ENCODE data around the gene MYO3B.
"Not testable (repeated sequence)": the region's sequence is repeated elsewhere in the genome, so short reads cannot be mapped to it uniquely, and the experiment has no call there.

The MYO3B gene

DNA sequence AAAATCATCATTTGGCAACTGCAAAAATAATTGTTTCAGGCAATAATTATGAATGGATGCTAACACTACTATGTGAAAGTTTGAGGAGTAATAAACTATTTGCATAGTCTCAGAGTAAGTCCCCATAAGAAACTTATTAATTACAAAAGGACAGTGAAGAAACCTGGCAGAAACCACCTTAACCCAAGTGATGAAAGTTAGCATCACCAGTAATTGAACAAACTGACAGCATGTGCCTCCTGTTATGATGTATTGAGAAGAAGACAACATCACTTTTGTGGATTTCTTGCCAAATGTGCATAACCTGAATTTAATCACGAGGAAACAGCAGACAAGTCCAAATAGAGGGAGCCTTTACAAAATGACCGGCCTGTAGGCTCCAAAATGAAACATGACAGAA is 353.9 kb downstream of the MYO3B start:
- DNase-seq (ENCODE audit: low read depth in 2 of 3, low spot score in 1 of 3), result no peak

DNA sequence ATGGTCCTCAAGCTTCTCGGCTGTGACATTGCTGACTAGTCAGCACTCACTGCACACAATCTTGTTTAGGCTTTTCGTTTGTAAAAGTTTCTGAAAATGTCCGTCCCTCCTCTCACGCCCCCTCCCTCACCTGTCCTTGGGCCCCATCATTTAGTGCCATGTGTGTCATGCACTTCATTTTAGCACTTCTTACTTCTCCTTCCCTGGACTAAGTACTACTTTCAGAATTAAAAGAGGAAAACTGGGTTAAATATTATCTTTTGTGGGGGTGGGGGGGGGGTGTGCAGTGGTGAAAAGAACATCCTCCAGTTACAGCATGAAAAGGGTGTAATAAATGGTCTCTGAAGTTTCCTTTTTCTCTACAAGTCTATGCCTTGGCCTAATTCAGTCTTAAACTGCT is 355.2 kb downstream of the MYO3B start:
- no peak for DNase-seq (ENCODE audit: low read depth in 2 of 3, low spot score in 1 of 3)

DNA sequence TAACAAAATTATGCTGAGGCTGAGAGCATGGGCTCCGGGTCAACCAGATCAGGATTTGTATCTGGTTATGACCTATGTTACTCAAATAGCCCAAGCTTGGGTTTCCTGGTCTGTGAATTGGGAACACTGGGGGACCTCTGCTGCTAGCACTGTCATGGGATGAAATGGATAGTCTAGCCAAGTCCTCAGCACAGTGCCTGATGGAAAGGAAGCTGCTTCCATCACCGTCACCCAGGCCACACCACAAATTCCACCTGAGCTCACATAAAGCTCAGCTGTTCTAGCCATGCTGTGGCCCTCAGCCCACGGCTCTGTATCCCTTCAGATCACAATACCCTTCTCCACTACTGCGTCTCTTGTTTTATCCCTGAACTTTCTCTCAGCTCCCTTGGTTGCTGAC is 357.6 kb downstream of the MYO3B start:
- DNase-seq (ENCODE audit: low read depth in 2 of 3, low spot score in 1 of 3), result no peak

DNA sequence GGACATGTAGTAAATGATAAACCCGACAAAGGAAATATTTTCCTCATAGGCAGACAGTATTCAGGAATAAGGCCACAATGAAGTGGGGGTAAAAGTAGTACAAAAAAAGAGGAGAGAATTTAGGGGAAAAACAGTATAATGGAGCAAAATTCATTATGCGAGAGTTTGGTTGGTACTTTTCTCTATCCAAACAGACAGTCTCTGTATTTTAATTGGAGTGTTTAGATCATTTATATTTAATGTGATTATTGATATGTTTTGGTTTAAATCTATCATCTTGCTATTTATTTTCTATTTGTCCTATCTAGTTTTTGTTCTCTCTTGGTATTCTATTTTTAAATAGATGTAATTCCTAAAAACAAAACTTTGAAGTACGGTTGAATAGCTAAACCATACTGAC is 366.9 kb downstream of the MYO3B start:
- no peak for DNase-seq (ENCODE audit: low read depth in 2 of 3, low spot score in 1 of 3)

DNA sequence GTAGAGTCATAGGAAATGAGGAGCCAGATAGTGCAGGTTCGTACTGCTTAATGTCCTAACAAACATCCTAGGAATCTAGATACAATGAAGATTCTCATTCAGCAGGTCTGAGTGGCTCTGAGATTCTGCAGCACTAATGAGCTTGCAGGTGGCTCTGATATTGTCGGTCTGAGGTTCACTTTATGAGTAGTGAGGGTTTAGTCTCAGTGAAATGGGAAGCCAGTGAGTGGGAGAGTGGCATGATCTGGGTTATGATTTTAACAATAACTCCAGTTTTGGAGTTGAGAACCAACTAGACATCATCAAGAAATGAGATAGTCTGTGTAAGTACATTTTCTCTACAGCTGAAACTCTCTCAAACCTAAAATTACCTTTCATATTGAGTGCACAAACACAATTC is 370.4 kb downstream of the MYO3B start:
- DNase-seq (ENCODE audit: low read depth in 2 of 3, low spot score in 1 of 3), result no peak

DNA sequence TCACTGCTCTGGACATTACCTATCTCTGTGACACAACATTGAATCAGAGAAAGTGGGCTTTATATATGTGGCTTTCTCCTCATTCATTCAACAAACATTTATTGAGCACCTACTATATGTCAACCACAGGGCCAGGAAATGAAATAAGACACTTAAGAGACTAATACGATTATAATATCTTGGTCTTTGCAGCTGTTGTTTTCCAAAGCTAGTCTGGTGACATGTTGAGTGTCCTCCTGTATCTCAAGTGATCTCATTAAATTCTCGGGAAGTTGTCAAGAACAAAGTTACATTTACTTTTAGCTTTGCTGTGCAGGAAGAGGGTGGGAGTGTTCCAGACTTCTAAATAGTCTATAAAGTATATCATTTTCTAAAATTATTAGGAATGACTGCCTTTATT is 372.6 kb downstream of the MYO3B start:
- DNase-seq (ENCODE audit: low read depth in 2 of 3, low spot score in 1 of 3), result no peak

DNA sequence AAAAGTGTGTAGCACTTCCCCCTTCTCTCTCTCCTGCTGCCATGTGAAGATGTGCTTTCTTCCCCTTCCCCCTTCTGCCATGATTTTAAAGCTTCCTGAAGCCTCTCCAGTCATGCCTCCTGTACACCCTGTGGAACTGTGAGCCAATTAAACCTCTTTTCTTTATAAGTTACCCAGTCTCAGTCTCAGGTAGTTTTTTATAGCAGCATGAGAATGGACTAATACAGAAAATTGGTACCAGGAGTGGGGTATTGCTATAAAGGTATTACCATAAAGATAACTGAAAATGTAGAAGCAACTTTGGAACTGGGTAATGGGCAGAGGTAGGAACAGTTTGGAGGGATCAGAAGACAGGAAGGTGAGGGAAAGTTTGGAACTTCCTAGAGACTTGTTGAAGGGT is 374.0 kb downstream of the MYO3B start:
- DNase-seq (ENCODE audit: low read depth in 2 of 3, low spot score in 1 of 3), result not testable (repeated sequence)

DNA sequence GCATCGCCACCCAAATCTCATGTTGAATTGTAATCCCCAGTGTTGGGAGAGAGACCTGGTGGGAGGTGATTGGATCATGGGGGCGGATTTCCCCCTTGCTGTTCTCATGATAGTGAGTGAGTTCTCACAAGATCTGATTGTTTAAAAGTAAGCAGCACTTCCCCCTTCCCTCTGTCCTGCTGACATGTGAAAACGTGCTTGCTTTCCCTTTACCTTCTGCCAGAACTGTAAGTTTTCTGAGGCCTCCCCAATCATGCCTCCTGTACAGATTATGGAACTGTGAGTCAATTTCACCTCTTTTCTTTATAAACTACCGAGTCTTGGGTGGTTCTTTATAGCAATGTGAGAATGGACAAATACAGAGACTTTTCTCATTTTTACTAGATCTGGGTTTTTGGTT is 375.8 kb downstream of the MYO3B start:
- no peak for DNase-seq (ENCODE audit: low read depth in 2 of 3, low spot score in 1 of 3)

DNA sequence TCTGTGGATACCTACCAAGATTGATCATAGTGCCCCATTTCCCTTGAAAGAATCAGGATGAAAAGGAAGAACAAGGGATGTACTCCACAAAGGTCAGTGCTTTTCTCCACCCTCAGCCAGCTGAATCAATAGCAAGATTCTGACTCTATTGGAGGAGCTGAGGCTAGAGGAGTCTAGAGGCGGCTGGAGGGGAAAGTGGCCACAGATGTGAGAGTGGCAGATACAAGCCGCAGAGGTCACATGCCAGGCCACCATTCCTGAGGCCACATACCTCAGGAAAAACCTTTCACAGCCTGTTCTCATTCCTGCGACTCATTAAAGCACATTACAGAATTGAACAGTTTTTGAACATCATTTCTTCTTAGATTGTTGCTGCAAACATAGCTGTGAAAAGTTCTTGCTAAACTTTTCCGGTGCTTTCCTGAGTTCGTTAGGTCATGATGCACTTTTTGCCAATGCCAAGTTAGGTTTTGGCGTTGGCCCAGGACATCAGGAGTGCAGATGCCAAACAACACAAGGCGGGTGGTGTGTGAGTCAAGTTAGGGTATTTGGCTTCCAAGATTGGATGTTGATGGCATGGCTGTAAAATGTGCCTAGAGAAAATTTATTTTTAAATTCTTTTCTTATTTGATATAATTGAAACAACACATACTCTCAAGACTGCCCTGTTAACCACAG is 376.5 kb downstream of the MYO3B start:
- DNase-seq (ENCODE audit: low read depth in 2 of 3, low spot score in 1 of 3), result no peak

DNA sequence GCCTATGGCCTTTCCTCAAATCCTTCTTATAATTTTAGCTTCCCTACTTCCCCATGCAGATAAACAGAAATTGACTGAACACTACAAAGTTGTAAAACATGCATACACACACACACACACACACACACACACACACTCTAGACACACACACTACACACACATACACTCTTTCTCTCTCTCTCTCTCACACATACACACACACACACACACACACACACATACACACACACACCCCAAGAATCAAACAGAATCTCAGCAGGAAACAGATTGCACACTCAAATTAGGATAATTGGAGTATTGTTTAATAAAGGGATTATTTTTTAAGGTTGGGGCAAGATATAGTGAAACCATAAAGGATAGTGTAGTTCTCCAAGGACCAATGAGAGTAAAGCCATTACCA is 385.0 kb downstream of the MYO3B start:
- DNase-seq (ENCODE audit: low read depth in 2 of 3, low spot score in 1 of 3), result no peak

DNA sequence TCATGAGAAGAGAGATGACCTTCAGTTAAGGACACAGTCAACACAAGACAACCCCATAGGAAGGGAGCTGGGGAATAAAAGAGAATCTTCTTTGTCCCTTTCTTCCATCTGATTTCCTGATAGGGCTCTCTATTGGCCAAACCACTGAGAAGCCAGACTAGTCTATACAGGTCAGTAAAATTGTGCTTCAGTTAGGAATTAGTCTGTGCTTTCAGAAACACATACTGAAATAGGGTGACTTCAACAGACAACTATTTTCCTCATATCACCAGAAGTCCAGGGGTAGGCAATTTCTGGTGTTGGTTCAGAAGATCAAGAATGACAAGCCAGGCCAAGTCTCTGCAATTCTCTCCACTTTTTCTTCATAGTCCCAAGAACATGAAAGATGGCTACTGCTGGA is 385.5 kb downstream of the MYO3B start:
- no peak for DNase-seq (ENCODE audit: low read depth in 2 of 3, low spot score in 1 of 3)

DNA sequence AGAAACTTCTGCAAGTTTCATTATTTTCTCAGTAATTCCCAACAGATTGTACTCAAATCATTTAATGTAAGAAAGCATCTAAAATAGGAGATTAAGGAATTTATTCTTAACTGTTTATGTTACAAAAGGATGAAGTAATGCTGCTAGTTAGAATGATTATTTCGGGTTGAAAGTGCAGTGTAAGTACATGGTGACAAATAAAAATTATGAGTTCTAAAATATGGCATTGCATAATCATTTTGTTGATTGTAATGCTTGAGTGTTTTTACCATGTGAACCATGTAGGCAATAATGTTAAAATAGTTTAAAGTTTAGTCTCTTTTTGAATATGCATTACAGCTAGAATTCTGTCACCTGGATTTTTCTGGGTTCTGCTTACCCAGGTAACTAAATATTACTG is 388.2 kb downstream of the MYO3B start:
- DNase-seq (ENCODE audit: low read depth in 2 of 3, low spot score in 1 of 3), result no peak

DNA sequence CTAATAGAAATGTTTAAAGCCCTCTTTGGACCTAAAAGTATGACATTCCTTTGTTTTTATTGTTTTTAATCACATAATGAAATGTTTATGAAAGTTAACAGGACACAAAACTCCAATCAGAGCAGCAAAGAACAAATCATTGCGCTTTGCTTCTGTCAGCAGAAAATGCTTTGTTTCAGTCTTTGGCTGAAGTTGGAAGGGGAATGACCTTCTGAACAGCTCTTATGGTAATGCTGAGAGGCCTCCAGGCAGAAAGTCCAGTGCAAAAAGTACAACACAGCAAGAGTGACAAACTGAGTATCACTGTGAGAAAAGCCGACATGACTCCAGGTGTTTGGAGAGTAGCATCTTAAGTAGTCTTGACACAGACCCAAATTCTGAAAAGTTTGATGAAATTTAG is 389.5 kb downstream of the MYO3B start:
- no peak for DNase-seq (ENCODE audit: low read depth in 2 of 3, low spot score in 1 of 3)

DNA sequence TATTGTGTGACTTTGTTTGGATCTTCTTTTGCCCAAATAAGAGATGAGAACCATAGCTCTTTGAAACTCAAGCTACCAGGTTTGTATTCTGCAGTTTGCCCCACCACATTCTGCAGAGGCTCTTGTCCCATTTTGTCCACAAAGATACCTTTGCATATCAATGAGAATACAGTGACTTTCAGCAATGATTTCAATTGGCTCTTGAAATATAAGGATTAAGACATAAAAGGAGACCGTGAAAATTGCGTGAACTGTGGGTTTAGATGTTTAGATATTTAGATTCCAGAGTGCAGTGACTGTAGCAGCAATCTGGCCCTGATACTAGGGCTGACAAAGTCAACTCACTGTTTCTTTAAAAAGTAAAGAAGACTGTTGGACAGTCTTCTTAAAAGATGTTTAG is 390.6 kb downstream of the MYO3B start:
- no peak for DNase-seq (ENCODE audit: low read depth in 2 of 3, low spot score in 1 of 3)

DNA sequence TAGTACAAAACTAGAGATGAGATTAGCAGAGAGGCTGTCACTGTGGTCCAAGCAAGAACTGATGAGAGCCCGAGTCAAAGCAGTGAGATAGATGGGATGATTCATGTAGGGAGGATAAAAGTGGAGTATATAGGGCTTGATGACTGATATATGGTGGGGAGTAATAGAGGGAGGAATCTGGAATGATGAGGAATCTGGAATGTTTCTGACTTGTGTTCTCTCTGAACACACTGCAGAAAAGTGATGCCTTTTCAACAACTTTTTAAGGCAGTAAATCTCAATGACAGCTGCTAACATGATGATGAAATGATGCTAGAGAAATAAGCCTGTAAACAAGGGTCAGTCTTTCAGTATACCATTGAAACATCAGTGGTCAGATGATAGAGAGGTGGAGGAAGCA is 393.7 kb downstream of the MYO3B start:
- no peak for DNase-seq (ENCODE audit: low read depth in 2 of 3, low spot score in 1 of 3)

DNA sequence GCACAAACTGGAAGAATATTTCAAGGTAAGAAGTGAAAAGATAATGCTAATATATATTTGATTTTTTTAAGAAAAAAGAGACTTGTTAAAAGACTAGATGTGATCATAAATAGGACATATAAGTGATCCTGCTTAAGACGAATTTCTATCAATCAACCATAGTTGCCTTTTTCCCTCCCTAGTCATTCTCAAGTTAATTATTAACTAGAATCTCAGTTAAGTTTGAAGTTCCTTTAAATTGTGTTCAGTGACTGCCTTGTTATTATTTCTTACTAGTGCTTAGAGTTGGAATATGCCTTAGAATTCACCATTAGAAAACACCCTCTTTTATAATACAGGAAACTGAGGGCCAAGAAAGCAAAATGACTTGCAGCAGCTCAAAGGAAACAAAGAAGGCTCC is 395.7 kb downstream of the MYO3B start:
- no peak for DNase-seq (ENCODE audit: low read depth in 2 of 3, low spot score in 1 of 3)

DNA sequence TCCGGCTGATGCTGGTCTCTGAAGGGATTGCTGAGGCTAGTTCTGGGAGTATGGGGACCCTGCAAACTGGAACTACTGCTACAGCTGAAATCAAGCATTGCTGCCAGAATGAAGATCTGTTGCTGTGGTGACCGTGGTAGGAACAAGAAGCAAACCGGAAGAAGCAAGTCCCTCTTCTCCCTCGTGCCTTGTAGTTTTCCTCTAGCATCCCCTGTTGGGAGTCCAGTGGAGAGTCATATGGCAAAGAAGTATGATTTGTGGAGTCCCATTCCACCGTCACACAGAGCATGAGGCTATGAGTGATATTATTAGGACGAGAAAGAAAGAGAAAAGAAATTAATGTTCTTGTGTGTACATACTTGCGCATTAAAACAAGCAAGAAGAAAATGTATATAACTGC is 398.3 kb downstream of the MYO3B start:
- no peak for DNase-seq (ENCODE audit: low read depth in 2 of 3, low spot score in 1 of 3)

DNA sequence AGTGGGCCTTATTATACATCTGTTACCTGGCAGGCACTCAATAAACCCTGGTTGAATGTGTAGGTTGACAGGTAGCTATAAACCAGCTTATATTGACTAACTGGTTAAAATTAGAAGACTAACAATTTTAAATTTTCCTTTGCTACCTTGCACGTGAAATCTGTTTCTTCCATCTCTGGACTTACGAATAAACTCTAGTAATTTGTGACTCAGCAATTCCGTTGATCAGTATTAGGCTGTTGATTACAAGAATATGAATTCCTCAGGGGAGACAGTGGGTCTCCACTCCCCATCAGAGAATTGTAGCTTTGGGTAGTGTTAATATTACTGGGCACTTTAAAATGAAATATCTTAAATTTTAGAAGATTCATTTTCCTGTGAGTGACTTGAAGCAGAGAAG is 399.4 kb downstream of the MYO3B start:
- DNase-seq (ENCODE audit: low read depth in 2 of 3, low spot score in 1 of 3), result no peak

DNA sequence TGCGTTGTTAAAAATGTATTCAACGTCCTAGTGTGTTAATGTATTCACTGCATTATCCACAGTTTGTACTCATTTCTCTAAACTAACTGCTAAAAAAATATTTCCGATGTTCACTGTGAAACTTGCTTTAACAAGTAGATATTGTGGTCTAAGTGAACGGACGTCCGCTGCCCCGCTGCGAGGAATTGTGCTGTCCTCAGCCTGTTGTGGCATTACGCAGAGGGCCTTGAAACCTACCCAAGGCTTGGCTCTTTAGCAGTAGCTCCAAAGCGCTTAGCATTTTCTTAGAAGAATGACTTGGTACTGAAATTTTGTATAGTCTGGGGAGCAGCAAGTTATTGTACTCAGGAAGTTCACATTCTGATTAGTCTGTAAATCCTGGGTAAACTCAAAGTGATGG is 400.7 kb downstream of the MYO3B start:
- DNase-seq (ENCODE audit: low read depth in 2 of 3, low spot score in 1 of 3), result no peak

DNA sequence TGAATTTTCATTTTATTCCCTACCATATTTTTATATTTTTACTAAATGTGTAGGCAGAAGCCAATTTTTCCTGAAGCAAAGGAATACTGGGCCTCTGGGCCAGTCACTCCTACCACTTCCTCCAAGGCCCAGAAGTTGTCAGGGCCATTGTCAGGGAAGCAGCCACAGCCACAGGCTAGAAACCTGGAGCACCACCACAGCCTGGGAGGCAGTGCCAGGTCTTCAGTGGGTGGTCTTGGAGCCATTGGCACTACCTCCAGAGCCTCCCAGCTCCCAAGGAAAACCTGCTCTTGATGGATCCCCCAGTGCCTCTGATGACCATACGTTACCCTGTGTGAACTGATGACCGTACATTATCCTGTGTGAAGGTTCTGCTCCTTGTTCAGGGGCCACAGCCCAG is 401.6 kb downstream of the MYO3B start:
- no peak for DNase-seq (ENCODE audit: low read depth in 2 of 3, low spot score in 1 of 3)

DNA sequence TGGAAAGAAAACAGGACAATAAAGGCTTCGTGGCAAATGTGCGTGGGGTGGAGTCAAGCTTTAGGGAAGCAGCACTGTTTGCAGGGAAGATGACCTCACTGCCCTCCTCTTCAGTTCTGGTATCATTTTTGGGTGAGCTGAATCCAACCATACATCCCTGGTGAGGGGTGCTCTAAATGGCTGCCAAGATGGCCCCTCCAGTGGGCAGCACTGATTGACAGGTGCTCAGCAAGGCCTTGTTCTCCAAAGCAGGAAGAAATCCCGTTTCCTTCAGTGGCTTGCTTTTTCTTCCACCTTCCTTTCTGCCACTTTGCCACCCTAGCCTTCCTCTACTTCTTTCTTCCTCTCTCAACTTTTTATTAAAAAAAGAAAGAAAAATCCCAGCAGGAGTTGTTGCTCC is 404.4 kb downstream of the MYO3B start:
- DNase-seq (ENCODE audit: low read depth in 2 of 3, low spot score in 1 of 3), result no peak

DNA sequence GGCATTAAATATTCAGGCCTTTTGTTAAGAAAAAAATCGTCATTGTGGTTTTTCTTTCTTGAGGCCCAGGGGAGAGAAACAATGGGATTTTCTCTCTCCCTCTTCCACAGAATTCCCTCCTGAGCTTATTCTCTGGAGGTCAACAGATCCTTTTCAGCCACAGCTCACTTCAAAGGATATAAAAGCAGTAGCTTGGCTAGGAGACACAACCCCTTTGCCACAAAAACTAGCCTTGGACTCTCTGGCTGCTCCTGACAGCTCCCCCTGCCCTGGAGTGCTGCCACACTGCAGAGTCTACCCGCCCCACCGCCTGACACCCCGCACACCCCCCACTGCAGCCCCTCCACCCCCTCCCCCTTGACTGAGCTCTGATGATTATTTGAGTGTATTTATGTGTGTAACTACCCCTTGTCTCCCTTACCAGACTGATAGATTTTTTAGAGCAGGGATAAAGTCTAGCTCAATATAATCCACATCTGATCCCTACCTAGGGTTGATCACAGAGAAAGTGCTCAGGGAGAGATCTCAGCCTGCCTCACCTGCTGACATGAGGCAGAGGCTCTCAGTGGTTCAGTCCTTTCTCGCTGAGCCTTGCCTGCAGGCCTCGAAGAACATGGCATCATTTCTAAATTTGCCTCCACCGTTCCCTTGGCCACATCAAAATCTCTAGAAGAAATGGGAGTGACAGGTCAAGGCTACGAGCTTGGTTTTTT is 405.0 kb downstream of the MYO3B start:
- no peak for DNase-seq (ENCODE audit: low read depth in 2 of 3, low spot score in 1 of 3)

DNA sequence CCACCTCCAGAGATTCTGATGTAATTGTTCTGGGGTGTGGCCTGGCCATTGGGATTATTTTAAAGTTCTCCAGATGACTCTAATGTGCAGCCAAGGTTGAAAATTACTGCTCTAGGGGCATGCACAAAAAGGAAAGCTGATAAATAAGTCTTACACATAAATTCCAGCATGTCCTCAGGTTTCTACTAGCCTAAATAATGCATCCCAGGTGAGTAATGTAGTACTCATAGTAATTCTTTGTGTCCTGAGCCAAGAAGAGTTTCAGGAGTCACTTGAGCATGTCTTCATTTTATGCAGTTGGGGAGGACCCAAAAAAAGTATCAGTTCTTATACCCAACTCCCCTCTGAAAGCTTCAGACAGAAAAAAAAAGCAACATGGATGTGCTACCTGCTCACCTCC is 407.1 kb downstream of the MYO3B start:
- DNase-seq (ENCODE audit: low read depth in 2 of 3, low spot score in 1 of 3), result no peak

All from stimulated activated CD4-positive, alpha-beta T cell treated with anti-CD3 and anti-CD28 coated beads, Interleukin-12 subunit alpha, Interleukin-12 subunit beta, amount 100 ng/mL, for 48 hours (primary cell).